Mammary epithelial cell (primary cell): ENCODE measurements around the gene SNX9.

Experiments
- EZH2 ChIP-seq: IDR thresholded peaks from 2 replicates; pipeline ENCODE4 v1.6.1; 2012; ENCODE audit warnings: low read length, inconsistent platforms, borderline replicate concordance
- TF ChIP-seq, protein P1 (sequence below), 2 donors: IDR thresholded peaks in 1 of 2; conservative IDR thresholded peaks in 1 of 2; 2 replicates each; pipeline ENCODE4 v1.5.1; 2011 to 2012; ENCODE audit warnings: inconsistent platforms in 2 of 2, low read length in 2 of 2, mild to moderate bottlenecking in 2 of 2, control low read depth in 1 of 2, low read depth in 1 of 2; ENCODE audit not compliant: insufficient read depth in 1 of 2; ENCODE audit errors: extremely low read depth in 1 of 2

DNA sequence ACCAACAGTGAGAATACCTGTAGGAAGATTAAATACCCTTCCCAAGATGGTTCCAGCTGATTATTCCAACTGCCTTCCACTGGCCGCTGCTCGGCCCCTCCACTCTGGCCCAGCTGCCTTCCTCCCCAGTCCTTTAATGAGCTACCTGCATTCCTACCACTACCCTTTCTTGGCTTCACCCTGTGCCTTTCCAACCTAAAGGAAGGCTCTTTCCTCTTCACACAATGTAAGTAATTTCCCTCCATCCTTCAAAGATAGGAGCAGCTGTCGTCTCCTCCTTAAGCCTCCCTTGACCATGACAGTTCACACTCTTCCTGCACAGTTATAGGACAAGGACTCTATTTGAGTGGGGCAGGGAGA is 16.2 kb upstream of the SNX9 start:
- TF ChIP-seq, protein P1, sequence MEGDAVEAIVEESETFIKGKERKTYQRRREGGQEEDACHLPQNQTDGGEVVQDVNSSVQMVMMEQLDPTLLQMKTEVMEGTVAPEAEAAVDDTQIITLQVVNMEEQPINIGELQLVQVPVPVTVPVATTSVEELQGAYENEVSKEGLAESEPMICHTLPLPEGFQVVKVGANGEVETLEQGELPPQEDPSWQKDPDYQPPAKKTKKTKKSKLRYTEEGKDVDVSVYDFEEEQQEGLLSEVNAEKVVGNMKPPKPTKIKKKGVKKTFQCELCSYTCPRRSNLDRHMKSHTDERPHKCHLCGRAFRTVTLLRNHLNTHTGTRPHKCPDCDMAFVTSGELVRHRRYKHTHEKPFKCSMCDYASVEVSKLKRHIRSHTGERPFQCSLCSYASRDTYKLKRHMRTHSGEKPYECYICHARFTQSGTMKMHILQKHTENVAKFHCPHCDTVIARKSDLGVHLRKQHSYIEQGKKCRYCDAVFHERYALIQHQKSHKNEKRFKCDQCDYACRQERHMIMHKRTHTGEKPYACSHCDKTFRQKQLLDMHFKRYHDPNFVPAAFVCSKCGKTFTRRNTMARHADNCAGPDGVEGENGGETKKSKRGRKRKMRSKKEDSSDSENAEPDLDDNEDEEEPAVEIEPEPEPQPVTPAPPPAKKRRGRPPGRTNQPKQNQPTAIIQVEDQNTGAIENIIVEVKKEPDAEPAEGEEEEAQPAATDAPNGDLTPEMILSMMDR (conservative IDR thresholded peaks at IDR 0.05 in 1 of 2, IDR thresholded peaks at IDR 0.05 in 1 of 2; ENCODE audit: extremely low read depth in 1 of 2, insufficient read depth in 1 of 2, low read depth in 1 of 2, low read length in 2 of 2): no peak
- TF ChIP-seq EZH2: no peak
